K562 (cell line): ENCODE measurements around the gene SDK1. TPM values are rescaled to one million over a fixed set of nuclear protein-coding genes. Genes with fewer than 3 reads are reported as not detected.

Experiments used
- ATAC-seq: fragments of 200-7000 bp; cut with Tn5 transposase; 3 replicates; pipeline ENCODE4 v1.9.1; 2020; ENCODE audit warnings: moderate library complexity
- BruUV-seq: library from RNA; stranded (reverse); fragments of 400-500 nt; replicated peaks from 2 replicates; lab custom pipeline; 2021; lab: Mats Ljungman, UMichigan
- CTCF ChIA-PET: fragments of 300-600 bp; formaldehyde crosslinking; extraction: SDS; loops from one replicate; lab custom pipeline; 2021; ENCODE audit warnings: low intra/inter-chr PET ratio; lab: Yijun Ruan, JAX
- POLR2A ChIA-PET: fragments of 300-600, 350-650 bp; sonication (Branson Sonifier 250); formaldehyde crosslinking; extraction: SDS; loops from one replicate; lab custom pipeline; 2021; ENCODE audit warnings: antibody characterized with exemption, inconsistent platforms; lab: Yijun Ruan, JAX
- DNase-seq, 4 experiments: peaks; one replicate each; pipeline versions ENCODE4 v3.0.0 to v3.0.0-alpha.2; 2011 to 2018; ENCODE audit warnings: low spot score in 3 of 4, mixed read lengths in 3 of 4; ENCODE audit errors: extremely low read depth in 1 of 4
- FAIRE-seq: peaks from 2 replicates; lab custom pipeline; 2011; peaks lifted over from hg19 to GRCh38; lab: Jason Lieb, UNC
- H2AFZ ChIP-seq: 2 replicates; pipeline ENCODE4 v1.6.0; 2011; ENCODE audit warnings: low read depth, low read length, control low read depth, inconsistent platforms
- H3K27ac ChIP-seq: fragments of 200-600 bp; 3 replicates; pipeline ENCODE4 v1.8.0; 2011; ENCODE audit warnings: low read depth, mild to moderate bottlenecking, control low read depth, inconsistent platforms, low read length, moderate library complexity, mixed read lengths; ENCODE audit errors: extremely low read depth
- H3K27me3 ChIP-seq, 2 experiments: fragments of 300-600 bp in 1 of 2; 2 replicates in 1 of 2; 3 replicates in 1 of 2; pipeline versions ENCODE4 v1.6.0 to v1.8.0; 2011; ENCODE audit warnings: inconsistent platforms in 2 of 2, low read length in 2 of 2, mild to moderate bottlenecking in 1 of 2, mixed read lengths in 1 of 2, moderate library complexity in 1 of 2; ENCODE audit not compliant: control insufficient read depth in 2 of 2, insufficient read depth in 2 of 2
- H3K36me3 ChIP-seq: fragments of 300-600 bp; 3 replicates; pipeline ENCODE4 v1.8.0; 2011; ENCODE audit warnings: mild to moderate bottlenecking, low read length, inconsistent platforms; ENCODE audit not compliant: control insufficient read depth, insufficient read depth
- H3K4me1 ChIP-seq, 2 experiments: fragments of 200-600 bp in 1 of 2; replicated peaks in 1 of 2; 2 replicates in 1 of 2; 3 replicates in 1 of 2; pipeline versions ENCODE4 v1.5.1 to v1.8.0; 2011; ENCODE audit warnings: inconsistent platforms in 2 of 2, low read length in 2 of 2, mild to moderate bottlenecking in 1 of 2, mixed read lengths in 1 of 2, moderate library complexity in 1 of 2; ENCODE audit not compliant: control insufficient read depth in 2 of 2, insufficient read depth in 2 of 2
- H3K4me2 ChIP-seq: 2 replicates; pipeline ENCODE4 v1.6.1; 2011; ENCODE audit warnings: low read length, control low read depth, inconsistent platforms, mixed read lengths; ENCODE audit not compliant: insufficient read depth
- H3K4me3 ChIP-seq: fragments of 200-600 bp; sonication (generic), shearing (Covaris generic); 2 replicates; pipeline ENCODE4 v1.5.1; 2016; ENCODE audit warnings: control low read depth, inconsistent platforms
- H3K79me2 ChIP-seq: fragments of 200-600 bp; 3 replicates; pipeline ENCODE4 v1.8.0; 2011; ENCODE audit warnings: low read length, inconsistent platforms; ENCODE audit not compliant: control insufficient read depth, insufficient read depth
- H3K9ac ChIP-seq, 2 experiments: 2 replicates each; pipeline versions ENCODE4 v1.6.0 to v1.6.1; 2011; ENCODE audit warnings: low read depth in 2 of 2, low read length in 2 of 2, control low read depth in 1 of 2, inconsistent platforms in 1 of 2, mild to moderate bottlenecking in 1 of 2, mixed read lengths in 1 of 2; ENCODE audit not compliant: insufficient read depth in 1 of 2
- H3K9me1 ChIP-seq: one replicate; pipeline ENCODE4 v1.6.0; 2011; ENCODE audit warnings: inconsistent platforms, mild to moderate bottlenecking, low read length, moderate library complexity; ENCODE audit not compliant: control insufficient read depth, insufficient read depth
- H3K9me3 ChIP-seq: replicated peaks from 2 replicates; pipeline ENCODE4 v1.5.1; 2011; ENCODE audit warnings: low read depth, low read length, inconsistent platforms; ENCODE audit not compliant: control insufficient read depth, insufficient read depth
- H4K20me1 ChIP-seq: replicated peaks from 2 replicates; pipeline ENCODE4 v1.6.1; 2011; ENCODE audit warnings: low read length, inconsistent platforms, mixed read lengths; ENCODE audit not compliant: control insufficient read depth, insufficient read depth
- BACH1 ChIP-seq: fragments of 200-800 bp; sonication (Bioruptor generic); IDR thresholded peaks from 2 replicates; pipeline ENCODE4 v1.6.1; 2016; ENCODE audit warnings: missing genetic modification characterization, missing compliant biosample characterization
- HSF4 ChIP-seq: fragments of 250-450 bp; sonication (Bioruptor Pico); IDR thresholded peaks from 2 replicates; pipeline ENCODE4 v2.1.2; 2022; ENCODE audit warnings: mild to moderate bottlenecking, moderate library complexity, borderline replicate concordance
- MAFG ChIP-seq: fragments of 450-650 bp; conservative IDR thresholded peaks from 2 replicates; pipeline ENCODE4 v1.6.1; 2016; ENCODE audit warnings: missing genetic modification characterization, missing compliant biosample characterization
- NBN ChIP-seq: fragments of 450-650 bp; IDR thresholded peaks from 2 replicates; pipeline ENCODE4 v1.6.1; 2016; ENCODE audit warnings: low read depth, mild to moderate bottlenecking
- PREB ChIP-seq: sonication (generic); formaldehyde crosslinking; IDR thresholded peaks from 2 replicates; pipeline ENCODE4 v1.8.1; 2023; ENCODE audit warnings: mild to moderate bottlenecking, missing genetic modification reagents
- SMAD1 ChIP-seq: fragments of 150-350 bp; IDR thresholded peaks from 2 replicates; pipeline ENCODE4 v1.6.1; 2014; ENCODE audit warnings: low read length, low read depth; ENCODE audit not compliant: partially characterized antibody
- ZFX ChIP-seq: sonication (generic); formaldehyde crosslinking; IDR thresholded peaks from 2 replicates; pipeline ENCODE4 v1.8.0; 2022; ENCODE audit warnings: mild to moderate bottlenecking, missing genetic modification reagents, moderate library complexity
- ZNF121 ChIP-seq: sonication (generic); formaldehyde crosslinking; conservative IDR thresholded peaks from 2 replicates; pipeline ENCODE4 v1.8.0; 2022; ENCODE audit warnings: missing genetic modification reagents
- ZNF316 ChIP-seq: fragments of 450-650 bp; IDR thresholded peaks from 2 replicates; pipeline ENCODE4 v1.6.1; 2016
- WGBS: fragments of 100-300 bp; shearing (Covaris generic); methylation state at CpG from one replicate; pipeline ENCODE4 v1.1.6; 2016; ENCODE audit warnings: low coverage, mixed read lengths; ENCODE audit not compliant: insufficient coverage; ENCODE audit errors: missing lambda C conversion rate; 5-methylcytosine and 5-hydroxymethylcytosine counted together
- in situ Hi-C: fragments of 300-500 bp; cut with MboI; formaldehyde crosslinking; loops from 4 replicates; pipeline ENCODE4 v1.15.0; 2018; ENCODE audit warnings: inconsistent platforms, mixed read lengths
- intact Hi-C: fragments of 100-400 bp; cut with micrococcal nuclease; formaldehyde crosslinking; loops from 2 replicates; pipeline ENCODE4 v1.14.2; 2022
- polyA plus RNA-seq, 8 experiments: library from polyadenylated mRNA; depleted of rRNA in 4 of 8; stranded (reverse) in 5 of 8; unstranded in 3 of 8; fragments of >200 nt; fragmentation: Nextera tagmentation in 2 of 8; fragmentation: Illumina TruSeq in 1 of 8; extraction: Ambion mirVana in 2 of 8; extraction: Trizol in 1 of 8; gene quantifications; 2 replicates each; pipeline versions ENCODE4 v1.2.1 to v1.2.3, GENCODE V29; 2011 to 2014; ENCODE audit warnings: inconsistent platforms in 1 of 8, missing spikeins in 1 of 8
- total RNA-seq, 7 experiments: library from RNA; depleted of rRNA in 6 of 7; stranded (reverse); fragments of >200 nt in 6 of 7; fragmentation: Illumina TruSeq in 2 of 7; extraction: Trizol in 2 of 7; gene quantifications; 2 replicates each; pipeline versions ENCODE4 v1.2.1 to v1.2.3, GENCODE V29; 2011 to 2021; ENCODE audit warnings: low replicate concordance in 1 of 7

The SDK1 gene
- total and polyA plus RNA-seq, 9 of the 15 experiments (the other 6 are each of a cell fraction or from before 2014, with no cell fraction given): 0.16 TPM; not detected in 8

DNA sequence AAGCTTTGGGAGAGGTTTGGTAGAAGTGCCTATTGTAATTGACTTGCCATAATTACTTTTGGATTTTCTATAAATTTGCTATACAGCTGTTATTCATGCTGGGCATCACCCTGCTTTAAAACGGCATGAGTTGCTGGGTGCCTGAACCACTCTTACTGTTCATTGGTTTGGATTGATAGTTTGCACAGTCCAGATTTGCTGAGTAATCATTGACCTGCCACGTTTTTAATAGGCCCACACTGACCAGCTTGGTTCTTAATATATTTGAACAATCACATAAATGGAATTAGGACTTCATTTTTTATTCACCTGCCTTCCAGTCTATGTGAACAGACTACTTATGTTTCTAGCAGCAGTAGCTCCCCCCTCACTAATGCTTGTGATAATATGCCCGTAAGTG lies 630.8 kb downstream of the SDK1 start:
- H3K9me1 ChIP-seq: no peaks in the 10 kb centered on the region
- intact Hi-C loops: no loop called here
- TF ChIP-seq ZNF316 (peak; percentile 25; the same call in 1 of the 2 replicates), MAFG (peak; percentile 19; the same call in 1 of the 2 replicates), SMAD1 (no peak)
- TF ChIP-seq, all 486 proteins: peak for 2
- H3K4me3 ChIP-seq: no peak overlapping the region
- no peak for FAIRE-seq
- no peaks in the 10 kb centered on the region for H3K4me1 ChIP-seq
- H3K9ac ChIP-seq: no peak overlapping the region
- BruUV-seq: no TSS peak
- in situ Hi-C loops: no loop called here
- 0% methylated on average over 3 of the region's 3 CpGs for WGBS
- H3K27me3 ChIP-seq: peaks cover 2 to 20% of the 10 kb centered on the region in 2 experiments; a peak in 3 of 5 replicates
- no peak overlapping the region for H2AFZ ChIP-seq
- no peak for ATAC-seq
- POLR2A ChIA-PET: no interaction called here
- no peaks in the 10 kb centered on the region for H3K9me3 ChIP-seq
- no peaks in the 10 kb centered on the region for H4K20me1 ChIP-seq
- H3K4me2 ChIP-seq: no peak overlapping the region
- no peaks in the 10 kb centered on the region for H3K79me2 ChIP-seq
- CTCF ChIA-PET: no interaction called here
- no peaks in the 10 kb centered on the region for H3K36me3 ChIP-seq
- no peak overlapping the region for H3K27ac ChIP-seq
- DNase-seq: no peak

GRCh38 chr7:3937146-3937545 lies 636.1 kb downstream of the SDK1 start:
- Histone ChIP-seq H3K27me3 (peaks cover 4 to 36% of the 10 kb centered on the region in 2 experiments; a peak in 3 of 5 replicates), H3K4me1 (no peaks in the 10 kb centered on the region), H3K4me3 (no peak overlapping the region), H3K79me2 (no peaks in the 10 kb centered on the region), H3K9me1 (no peaks in the 10 kb centered on the region), H2AFZ (no peak overlapping the region), H3K9ac (no peak overlapping the region), H3K27ac (no peak overlapping the region), H3K4me2 (no peak overlapping the region), H4K20me1 (no peaks in the 10 kb centered on the region; the same call in 1 of the 2 replicates), H3K9me3 (no peaks in the 10 kb centered on the region), H3K36me3 (no peaks in the 10 kb centered on the region)
- 2% methylated on average over 8 of the region's 8 CpGs for WGBS
- in situ Hi-C loops: no loop called here
- intact Hi-C loops: no loop called here
- ATAC-seq (no peak), DNase-seq (no peak), FAIRE-seq (no peak)
- TF ChIP-seq PREB (no peak), BACH1 (no peak), ZNF121 (CRISPR knock-in tag) (no peak), NBN (no peak), ZFX (no peak), HSF4 (CRISPR knock-in tag) (no peak)
- CTCF ChIA-PET: no interaction called here
- POLR2A ChIA-PET: interaction anchor here (1.0 kb wide), 1 partner anchor 14 kb away, joined by 3 read pairs; no protein-coding TSS in a partner anchor
- BruUV-seq: no TSS peak
